GM19455 (cell line): ENCODE data around the gene PTP4A1.
"Not testable (repeated sequence)": the region's sequence is repeated elsewhere in the genome, so short reads cannot be mapped to it uniquely, and the experiment has no call there.

ENCODE experiments used
- ATAC-seq: cut with Tn5 transposase; IDR thresholded peaks from one replicate; pipeline ENCODE4 v1.9.1; 2021; ENCODE audit not compliant: unreplicated experiment

The PTP4A1 gene

DNA sequence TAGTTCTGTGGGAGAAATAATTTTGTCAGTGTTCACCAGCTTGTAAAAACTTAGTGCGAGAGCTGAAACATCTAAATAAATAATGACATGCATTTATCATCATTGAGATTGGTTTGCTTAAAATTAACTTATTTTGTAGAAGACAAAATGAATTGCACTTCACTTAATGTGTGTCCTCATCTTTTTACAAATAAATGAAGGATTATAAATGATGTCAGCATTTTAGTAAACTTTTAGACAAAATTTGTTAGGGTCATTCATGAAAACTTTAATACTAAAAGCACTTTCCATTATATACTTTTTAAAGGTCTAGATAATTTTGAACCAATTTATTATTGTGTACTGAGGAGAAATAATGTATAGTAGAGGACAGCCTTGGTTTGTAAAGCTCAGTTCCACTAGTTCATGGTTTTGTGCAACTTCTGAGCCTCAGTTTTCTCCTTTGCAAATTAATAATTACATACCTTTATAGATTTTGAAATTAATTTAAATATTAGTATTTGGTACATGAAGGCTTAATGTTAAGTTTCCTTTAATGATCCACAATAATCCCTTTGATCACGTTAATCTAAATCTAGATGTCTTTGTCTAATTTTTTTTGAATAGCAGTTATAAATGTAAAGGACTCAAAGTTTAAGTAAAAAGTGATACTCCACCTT lies 9.2 kb downstream of the PTP4A1 start:
- no peak for ATAC-seq

GRCh38 chr6:63582579-63583231 lies 10.4 kb downstream of the PTP4A1 start:
- no peak for ATAC-seq

DNA sequence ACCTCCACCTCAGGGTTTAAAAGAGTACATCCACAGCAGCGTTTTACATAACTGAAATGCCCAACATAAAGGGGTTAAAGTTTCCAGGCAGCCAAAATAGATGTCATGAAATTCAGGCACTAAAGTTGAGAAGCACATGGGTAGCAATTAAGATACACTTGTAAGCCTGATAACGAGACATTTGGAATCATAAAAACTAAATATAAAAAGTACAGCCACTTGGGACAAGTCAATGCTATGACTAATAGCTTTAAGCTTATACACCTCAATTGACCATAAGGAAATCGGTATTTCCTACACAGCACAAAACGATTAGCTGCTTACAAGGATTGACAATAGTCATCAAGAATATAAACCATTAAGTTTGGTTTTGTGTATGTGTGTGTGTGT lies 11.8 kb downstream of the PTP4A1 start:
- no peak for ATAC-seq

- ATAC-seq: no peak
Observed at GRCh38 chr6:63584566-63584965, 12.3 kb downstream of the PTP4A1 start.

- ATAC-seq: not testable (repeated sequence)
Observed at GRCh38 chr6:63585652-63586051, 13.4 kb downstream of the PTP4A1 start.

DNA sequence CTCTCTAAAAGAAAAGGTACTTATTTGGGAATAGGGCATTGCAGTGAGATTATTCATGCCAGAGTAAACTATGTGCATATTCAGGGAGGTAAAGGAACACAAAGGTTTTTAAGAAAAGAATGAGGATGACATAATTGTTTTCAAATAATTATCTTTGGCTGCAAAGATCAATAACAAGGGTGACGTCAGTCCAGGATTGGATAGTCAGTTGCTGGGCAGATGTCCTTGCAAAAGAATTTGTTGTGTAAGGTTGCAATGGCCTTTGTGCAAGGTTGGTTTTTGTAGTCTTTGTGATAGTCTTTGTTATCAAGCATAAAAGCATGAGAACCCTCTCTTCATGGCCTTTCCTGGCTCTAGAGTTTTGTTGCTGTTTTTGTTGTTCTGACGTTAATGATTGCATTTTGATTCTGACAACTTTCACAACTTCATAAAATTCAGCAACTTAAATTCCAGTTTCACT lies 17.7 kb downstream of the PTP4A1 start:
- ATAC-seq: no peak

GRCh38 chr6:63592886-63593285 lies 20.6 kb downstream of the PTP4A1 start:
- no peak for ATAC-seq

GRCh38 chr6:63597141-63598048 lies 25.1 kb downstream of the PTP4A1 start:
- ATAC-seq: no peak

DNA sequence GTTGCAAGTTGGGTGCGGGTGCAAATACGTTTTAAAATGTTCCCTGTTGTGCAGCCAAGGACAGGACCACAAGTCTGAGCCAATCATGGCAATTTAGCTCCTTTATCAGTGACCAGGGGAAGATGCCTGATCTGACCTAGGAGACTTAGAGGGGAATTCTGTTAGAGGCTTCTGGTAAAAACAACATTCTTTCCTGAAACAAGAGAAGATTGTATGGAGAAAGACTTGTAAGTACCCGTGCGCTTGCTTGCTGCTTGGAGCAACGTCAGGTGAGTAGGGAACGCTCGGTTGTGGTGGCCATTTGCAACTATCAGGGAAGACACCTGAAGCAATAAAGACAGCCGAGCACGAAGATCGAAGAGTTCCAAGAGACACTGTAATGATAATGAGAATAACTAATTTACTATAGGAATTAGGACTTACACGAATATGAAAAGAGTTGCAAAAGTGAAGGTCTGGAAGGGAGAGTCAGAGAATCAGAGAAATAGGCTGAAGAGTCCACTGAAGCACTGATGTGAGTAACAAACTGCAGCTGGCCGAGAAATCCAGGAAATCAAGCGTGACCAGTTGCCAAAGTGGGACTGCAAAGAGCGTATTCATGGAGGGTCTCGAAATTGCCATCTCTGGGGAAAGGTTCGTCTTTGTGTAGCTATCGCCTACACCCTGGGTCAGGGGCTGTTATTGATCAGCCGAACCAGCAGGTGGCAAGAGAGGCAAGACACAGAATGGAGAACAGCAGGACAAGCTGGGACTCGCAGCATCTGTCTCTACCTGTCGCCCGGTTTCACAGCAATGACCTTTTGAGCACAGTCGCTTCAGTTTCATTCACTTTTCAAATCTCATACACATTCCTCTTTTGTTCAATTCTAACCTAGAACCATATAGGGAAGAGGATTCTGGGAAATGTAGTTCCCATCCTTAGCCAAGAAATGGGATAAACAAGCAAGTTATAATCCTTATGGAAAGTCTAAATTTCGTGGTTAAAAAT lies 26.1 kb downstream of the PTP4A1 start:
- peak; percentile 99 for ATAC-seq

DNA sequence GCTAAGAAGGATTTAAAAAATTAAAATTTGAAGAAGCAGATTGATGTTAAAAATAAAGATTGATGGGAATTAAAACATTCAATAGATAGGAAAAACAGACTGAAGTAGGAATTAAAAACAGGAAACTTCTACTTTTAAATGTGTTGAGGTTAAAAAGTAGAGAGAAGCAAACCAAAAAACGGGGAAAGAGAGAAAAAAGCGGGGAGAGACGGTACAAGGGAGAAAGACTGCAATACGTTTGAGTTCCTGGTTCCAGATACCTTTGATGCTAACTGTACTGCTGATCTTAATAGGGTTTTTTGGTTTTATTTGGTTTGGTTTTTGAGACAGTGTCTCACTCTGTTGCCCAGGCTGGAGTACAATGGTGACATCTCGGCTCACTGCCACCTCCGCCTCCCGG lies 27.0 kb downstream of the PTP4A1 start:
- ATAC-seq: no peak

DNA sequence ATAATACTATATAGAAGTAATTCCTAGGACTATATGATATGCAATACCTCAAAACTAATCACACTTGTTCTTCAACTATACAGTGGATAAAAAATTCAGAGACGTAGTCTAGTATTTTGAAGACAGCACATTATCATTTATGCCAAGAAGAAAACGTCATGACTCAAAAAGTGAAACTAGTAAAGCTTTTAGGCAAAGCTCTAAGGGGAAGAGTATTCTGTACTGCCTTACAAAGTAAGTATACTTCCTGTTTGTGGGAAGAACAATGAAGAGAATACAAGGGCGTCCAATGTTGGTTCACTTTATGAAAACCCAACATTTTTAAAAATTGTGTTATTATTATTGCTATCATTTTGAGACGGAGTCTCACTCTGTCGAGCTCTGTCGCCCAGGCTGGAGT lies 27.9 kb downstream of the PTP4A1 start:
- no peak for ATAC-seq

DNA sequence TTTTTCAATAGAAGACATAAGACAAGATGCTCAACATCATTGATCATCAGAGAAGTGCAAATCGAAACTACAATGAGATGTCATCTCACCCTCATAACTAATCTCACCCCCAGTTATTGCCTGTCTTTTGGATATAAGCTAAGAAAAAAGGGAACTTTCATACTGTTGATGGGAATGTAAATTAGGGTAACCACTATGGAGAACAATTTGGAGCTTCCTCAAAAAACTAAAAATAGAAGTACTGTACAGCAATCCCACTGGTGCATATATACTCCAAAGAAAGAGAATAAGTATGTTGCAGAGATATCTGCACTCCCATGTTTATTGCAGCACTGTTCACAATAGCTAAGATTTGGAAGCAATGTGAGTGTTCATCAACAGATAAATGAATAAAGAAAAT lies 37.0 kb downstream of the PTP4A1 start:
- no peak for ATAC-seq

- ATAC-seq: no peak
Observed at GRCh38 chr6:63610944-63611343, 38.7 kb downstream of the PTP4A1 start.

DNA sequence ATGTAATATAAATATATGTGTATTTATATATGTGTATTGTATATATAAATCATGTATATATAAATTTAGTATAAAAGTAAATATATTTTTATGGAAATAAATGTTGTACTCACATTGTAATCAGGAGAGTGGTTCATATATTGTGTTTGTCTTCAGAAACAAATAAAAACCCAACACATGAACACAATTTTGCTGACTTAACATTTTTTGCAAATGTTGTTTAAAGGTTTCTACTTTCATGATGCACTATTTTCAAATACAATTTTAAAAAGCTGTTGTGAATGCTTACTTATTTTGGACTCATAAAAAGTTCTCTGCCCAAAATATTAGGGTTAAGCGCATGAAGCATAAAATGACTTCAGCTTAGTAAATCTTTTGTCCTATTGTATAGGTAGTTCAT lies 39.3 kb downstream of the PTP4A1 start:
- no peak for ATAC-seq

DNA sequence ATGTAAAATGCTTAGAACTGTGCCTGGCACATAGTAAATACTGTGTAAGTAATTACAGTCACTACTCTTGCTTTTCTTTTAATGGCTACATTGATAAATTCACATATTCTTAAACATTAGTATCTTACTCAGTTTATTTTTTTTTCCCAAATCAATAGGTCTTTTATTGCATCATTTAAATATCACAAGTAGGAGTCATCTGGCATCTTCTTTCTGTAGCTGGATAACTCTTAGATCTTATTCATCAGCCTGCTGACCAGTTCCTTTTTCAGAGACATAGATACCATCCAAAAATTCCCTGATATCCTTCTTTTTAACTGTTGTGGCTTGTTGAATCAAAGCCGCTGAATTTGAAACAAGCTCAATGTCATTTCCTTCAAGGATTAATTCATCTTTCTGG lies 43.3 kb downstream of the PTP4A1 start:
- ATAC-seq: no peak
